Measurements from ENCODE around the gene LDLRAD3.

- TF ChIP-seq CTCF (IDR thresholded peaks at IDR 0.05), result no peak
- TF ChIP-seq EZH2 (IDR thresholded peaks at IDR 0.05), result no peak
- TF ChIP-seq EZH2phosphoT487 (IDR thresholded peaks at IDR 0.05), result no peak
Measured at GRCh38 chr11:35924811-35925210, 19.1 kb upstream of the LDLRAD3 start.
